H1 (cell line): Measurements from ENCODE around the gene CHST3.

Source experiments
- EGR1 ChIP-seq: IDR thresholded peaks from 2 replicates; pipeline ENCODE4 v1.6.1; 2011; ENCODE audit warnings: low read depth, low read length, borderline replicate concordance
- JUND ChIP-seq: IDR thresholded peaks from 2 replicates; pipeline ENCODE4 v1.6.1; 2011; ENCODE audit warnings: mild to moderate bottlenecking, improper control_type of control experiment, low read length
- POLR2A ChIP-seq, 2 experiments: IDR thresholded peaks; 1 replicate in 1 of 2; 2 replicates in 1 of 2; pipeline ENCODE4 v1.6.1; 2011; ENCODE audit warnings: low read depth in 2 of 2, low read length in 2 of 2, mild to moderate bottlenecking in 2 of 2; ENCODE audit errors: control extremely low read depth in 1 of 2

GRCh38 chr10:72058989-72059842, 95.0 kb downstream of the CHST3 start:
- no peak for TF ChIP-seq POLR2A (IDR thresholded peaks at IDR 0.05; ENCODE audit: control extremely low read depth in 1 of 2, low read depth in 2 of 2, low read length in 2 of 2)
- no peak for TF ChIP-seq EGR1
- no peak for TF ChIP-seq JUND
